ENCODE measurements around the gene ISLR2. TPM values are rescaled to one million over a fixed set of nuclear protein-coding genes. Genes with fewer than 3 reads are reported as not detected.

ISLR2 gene
- polyA plus RNA-seq, 1 donor (not counting 4 experiments of a cell fraction or from before 2014, with no cell fraction given): not detected

DNA sequence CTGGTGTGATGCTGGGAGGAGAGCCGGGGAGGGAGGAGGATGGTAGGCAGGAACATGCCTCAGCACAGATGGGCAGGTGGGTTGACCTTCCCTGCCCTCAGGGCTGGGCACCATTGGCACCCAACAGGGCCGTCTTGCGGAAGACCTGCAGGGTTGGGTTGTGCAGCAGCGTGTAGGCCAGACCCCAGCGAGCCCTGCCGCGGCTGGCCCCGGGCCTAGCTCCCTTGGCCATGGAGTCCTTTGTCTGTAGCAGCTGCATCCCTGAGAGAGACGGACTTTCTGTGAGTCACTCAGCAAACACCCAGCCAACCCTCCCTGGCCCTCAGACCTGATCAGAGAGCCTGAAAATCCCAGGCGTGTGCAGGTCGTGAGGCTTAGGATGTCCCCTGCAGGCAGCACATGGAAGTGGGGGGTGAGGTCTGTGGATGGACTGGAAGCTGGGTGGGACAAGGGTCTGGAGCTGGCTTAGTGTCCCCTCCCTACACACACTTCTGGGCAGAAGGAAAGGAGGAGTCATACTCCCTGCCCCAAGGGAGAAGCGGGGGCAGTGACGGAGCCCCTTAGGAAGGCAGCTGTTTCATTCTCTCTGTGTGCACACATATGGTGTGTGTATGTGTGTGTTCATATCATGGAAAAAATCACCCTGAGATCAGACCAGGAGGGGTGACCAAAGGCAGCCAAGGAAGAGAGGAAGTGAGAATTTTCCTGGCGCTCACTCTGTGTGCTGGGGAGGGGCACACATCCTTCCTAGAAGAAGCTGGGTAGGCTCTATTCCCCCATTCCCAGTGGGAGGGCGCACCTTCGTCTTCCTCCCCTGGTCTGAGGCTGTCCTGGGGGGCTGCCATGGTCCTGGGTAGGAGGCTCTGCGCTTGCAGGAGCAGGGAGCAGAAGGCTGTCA lies 49.8 kb downstream of the ISLR2 start:
- no peak overlapping the region for H3K4me3 ChIP-seq (ENCODE audit: control insufficient read depth in 2 of 3, extremely low read depth in 1 of 3, insufficient read depth in 2 of 3, low read depth in 1 of 3, low read length in 3 of 3)
- H3K4me2 ChIP-seq (ENCODE audit: control insufficient read depth, extremely low read depth, insufficient read depth, low read depth, low read length): no peak overlapping the region
- H3K9me3 ChIP-seq (ENCODE audit: control insufficient read depth, low read depth, low read length): no peaks in the 10 kb centered on the region
- H3K9me1 ChIP-seq (ENCODE audit: control insufficient read depth, extremely low read depth, insufficient read depth, low read length): no peaks in the 10 kb centered on the region
- H3K27ac ChIP-seq (ENCODE audit: control insufficient read depth, insufficient read depth, low read length): no peak overlapping the region
- no peaks in the 10 kb centered on the region for H3K79me2 ChIP-seq (ENCODE audit: control insufficient read depth, insufficient read depth, low read length)
- no peaks in the 10 kb centered on the region for H3K36me3 ChIP-seq (ENCODE audit: control insufficient read depth in 2 of 2, extremely low read depth in 1 of 2, insufficient read depth in 2 of 2, low read length in 2 of 2)
- DNase-seq (ENCODE audit: low read depth, low spot score): no peak
- dilution Hi-C loops (cut with MboI; ENCODE audit: extremely low pct_ligation_motif_present, low sequenced_read_pairs): no loop called here
- no peak overlapping the region for H3K9ac ChIP-seq (ENCODE audit: control insufficient read depth, extremely low read depth, insufficient read depth, low read length)
- TF ChIP-seq EZH2 (IDR thresholded peaks at IDR 0.05; ENCODE audit: low read length): no peak
- TF ChIP-seq, protein P1, sequence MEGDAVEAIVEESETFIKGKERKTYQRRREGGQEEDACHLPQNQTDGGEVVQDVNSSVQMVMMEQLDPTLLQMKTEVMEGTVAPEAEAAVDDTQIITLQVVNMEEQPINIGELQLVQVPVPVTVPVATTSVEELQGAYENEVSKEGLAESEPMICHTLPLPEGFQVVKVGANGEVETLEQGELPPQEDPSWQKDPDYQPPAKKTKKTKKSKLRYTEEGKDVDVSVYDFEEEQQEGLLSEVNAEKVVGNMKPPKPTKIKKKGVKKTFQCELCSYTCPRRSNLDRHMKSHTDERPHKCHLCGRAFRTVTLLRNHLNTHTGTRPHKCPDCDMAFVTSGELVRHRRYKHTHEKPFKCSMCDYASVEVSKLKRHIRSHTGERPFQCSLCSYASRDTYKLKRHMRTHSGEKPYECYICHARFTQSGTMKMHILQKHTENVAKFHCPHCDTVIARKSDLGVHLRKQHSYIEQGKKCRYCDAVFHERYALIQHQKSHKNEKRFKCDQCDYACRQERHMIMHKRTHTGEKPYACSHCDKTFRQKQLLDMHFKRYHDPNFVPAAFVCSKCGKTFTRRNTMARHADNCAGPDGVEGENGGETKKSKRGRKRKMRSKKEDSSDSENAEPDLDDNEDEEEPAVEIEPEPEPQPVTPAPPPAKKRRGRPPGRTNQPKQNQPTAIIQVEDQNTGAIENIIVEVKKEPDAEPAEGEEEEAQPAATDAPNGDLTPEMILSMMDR (optimal IDR thresholded peaks at IDR 0.05 in 1 of 3, IDR thresholded peaks at IDR 0.05 in 1 of 3, conservative IDR thresholded peaks at IDR 0.05 in 1 of 3; ENCODE audit: extremely low read depth in 1 of 3, insufficient read depth in 2 of 3, low read length in 3 of 3): no peak
- peaks cover 10% of the 10 kb centered on the region for H3K27me3 ChIP-seq (ENCODE audit: control insufficient read depth, extremely low read depth, insufficient read depth, low read length)
- no peak overlapping the region for H2AFZ ChIP-seq (ENCODE audit: control insufficient read depth, low read length)
- no peaks in the 10 kb centered on the region for H3K4me1 ChIP-seq (ENCODE audit: control insufficient read depth, extremely low read depth, insufficient read depth, low read length)
- no peak for FAIRE-seq
- no peaks in the 10 kb centered on the region for H4K20me1 ChIP-seq (ENCODE audit: control insufficient read depth, extremely low read depth, insufficient read depth, low read length)

DNA sequence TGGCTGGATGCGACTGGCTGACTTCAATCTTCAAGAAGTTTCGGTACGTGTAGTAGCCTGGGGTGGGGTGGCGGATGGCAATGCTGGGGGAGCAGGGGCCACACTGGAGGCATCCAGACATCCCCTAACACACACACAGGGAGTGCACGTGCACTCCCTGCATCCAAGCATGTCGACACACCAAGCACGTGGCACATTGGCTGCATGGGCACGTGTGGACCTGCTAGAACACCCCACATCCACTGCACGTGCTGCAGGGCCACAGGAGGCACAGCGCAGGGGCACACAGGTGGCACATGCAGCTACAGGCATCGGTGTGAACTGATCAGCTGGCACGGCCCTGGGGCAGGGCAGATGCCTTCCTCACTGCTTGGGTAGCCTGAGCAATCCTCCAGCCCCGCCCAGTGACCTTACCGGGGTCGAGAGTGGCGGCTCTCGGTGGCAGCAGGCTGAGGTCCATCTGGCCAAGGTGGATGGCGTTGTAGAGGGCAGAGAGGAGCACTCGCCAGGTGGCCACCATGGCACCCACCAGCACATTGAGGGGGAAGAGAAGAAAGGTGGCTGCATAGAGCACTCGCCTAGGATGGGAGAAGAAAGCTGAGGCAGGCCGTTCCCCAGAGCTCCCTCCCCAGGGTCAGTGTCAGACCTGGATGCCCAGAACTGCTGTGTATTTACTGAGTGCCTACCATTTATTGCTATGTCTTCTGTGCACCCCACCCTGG lies 50.7 kb downstream of the ISLR2 start:
- H3K4me3 ChIP-seq (ENCODE audit: control insufficient read depth in 2 of 3, extremely low read depth in 1 of 3, insufficient read depth in 2 of 3, low read depth in 1 of 3, low read length in 3 of 3): no peak overlapping the region
- no peak for FAIRE-seq
- H3K4me2 ChIP-seq (ENCODE audit: control insufficient read depth, extremely low read depth, insufficient read depth, low read depth, low read length): no peak overlapping the region
- no peaks in the 10 kb centered on the region for H3K79me2 ChIP-seq (ENCODE audit: control insufficient read depth, insufficient read depth, low read length)
- dilution Hi-C loops (cut with MboI; ENCODE audit: extremely low pct_ligation_motif_present, low sequenced_read_pairs): no loop called here
- H3K36me3 ChIP-seq (ENCODE audit: control insufficient read depth in 2 of 2, extremely low read depth in 1 of 2, insufficient read depth in 2 of 2, low read length in 2 of 2): no peaks in the 10 kb centered on the region
- TF ChIP-seq, protein P1 (optimal IDR thresholded peaks at IDR 0.05 in 1 of 3, IDR thresholded peaks at IDR 0.05 in 1 of 3, conservative IDR thresholded peaks at IDR 0.05 in 1 of 3; ENCODE audit: extremely low read depth in 1 of 3, insufficient read depth in 2 of 3, low read length in 3 of 3): no peak
- TF ChIP-seq EZH2 (IDR thresholded peaks at IDR 0.05; ENCODE audit: low read length): no peak
- H3K27me3 ChIP-seq (ENCODE audit: control insufficient read depth, extremely low read depth, insufficient read depth, low read length): peaks cover 10% of the 10 kb centered on the region
- no peaks in the 10 kb centered on the region for H3K9me3 ChIP-seq (ENCODE audit: control insufficient read depth, low read depth, low read length)
- no peak overlapping the region for H2AFZ ChIP-seq (ENCODE audit: control insufficient read depth, low read length)
- H3K27ac ChIP-seq (ENCODE audit: control insufficient read depth, insufficient read depth, low read length): no peak overlapping the region
- H3K9me1 ChIP-seq (ENCODE audit: control insufficient read depth, extremely low read depth, insufficient read depth, low read length): no peaks in the 10 kb centered on the region
- H3K4me1 ChIP-seq (ENCODE audit: control insufficient read depth, extremely low read depth, insufficient read depth, low read length): peaks cover 6% of the 10 kb centered on the region
- DNase-seq (ENCODE audit: low read depth, low spot score): no peak
- no peak overlapping the region for H3K9ac ChIP-seq (ENCODE audit: control insufficient read depth, extremely low read depth, insufficient read depth, low read length)
- no peaks in the 10 kb centered on the region for H4K20me1 ChIP-seq (ENCODE audit: control insufficient read depth, extremely low read depth, insufficient read depth, low read length)
